GM20431 (cell line): ENCODE results near the gene CUL9.

Experiments used
- in situ Hi-C: fragments of 300-500 bp; cut with MseI, MboI; formaldehyde crosslinking; loops from one replicate; pipeline ENCODE4 v1.15.0; 2020; ENCODE audit warnings: low sequenced_read_pairs; ENCODE audit not compliant: unreplicated experiment

The CUL9 gene

GRCh38 chr6:43248791-43249190, 66.8 kb downstream of the CUL9 start:
- in situ Hi-C loops: no loop called here

GRCh38 chr6:43250992-43251373, 69.0 kb downstream of the CUL9 start:
- in situ Hi-C loops: no loop called here

GRCh38 chr6:43253401-43253800, 71.4 kb downstream of the CUL9 start:
- in situ Hi-C loops: no loop called here

- in situ Hi-C loops: no loop called here
These were observed 72.3 kb downstream of the CUL9 start for GRCh38 chr6:43254138-43254817.

- in situ Hi-C loops: no loop called here
These were observed 72.8 kb downstream of the CUL9 start for GRCh38 chr6:43254846-43255245.

GRCh38 chr6:43255408-43256054, 73.5 kb downstream of the CUL9 start:
- in situ Hi-C loops: no loop called here

GRCh38 chr6:43256670-43257366, 74.8 kb downstream of the CUL9 start:
- in situ Hi-C loops: no loop called here

GRCh38 chr6:43257367-43258145, 75.6 kb downstream of the CUL9 start:
- in situ Hi-C loops: no loop called here

GRCh38 chr6:43258180-43258579, 76.2 kb downstream of the CUL9 start:
- in situ Hi-C loops: no loop called here

- in situ Hi-C loops: no loop called here
These were observed 77.1 kb downstream of the CUL9 start for GRCh38 chr6:43258807-43259686.

GRCh38 chr6:43260791-43261190, 78.8 kb downstream of the CUL9 start:
- in situ Hi-C loops: loop anchor here (10.0 kb wide), 1 partner anchor 144 kb away; no protein-coding TSS in a partner anchor

GRCh38 chr6:43261198-43261597, 79.2 kb downstream of the CUL9 start:
- in situ Hi-C loops: loop anchor here (10.0 kb wide), 1 partner anchor 144 kb away; no protein-coding TSS in a partner anchor

- in situ Hi-C loops: loop anchor here (10.0 kb wide), 1 partner anchor 143 kb away; no protein-coding TSS in a partner anchor
These were observed 80.2 kb downstream of the CUL9 start for GRCh38 chr6:43262000-43262779.

GRCh38 chr6:43262780-43263313, 80.9 kb downstream of the CUL9 start:
- in situ Hi-C loops: loop anchor here (10.0 kb wide), 1 partner anchor 142 kb away; no protein-coding TSS in a partner anchor

- in situ Hi-C loops: loop anchor here (10.0 kb wide), 1 partner anchor 141 kb away; no protein-coding TSS in a partner anchor
These were observed 81.5 kb downstream of the CUL9 start for GRCh38 chr6:43263314-43264178.

GRCh38 chr6:43264599-43265145, 82.7 kb downstream of the CUL9 start:
- in situ Hi-C loops: loop anchor here (10.0 kb wide), 1 partner anchor 140 kb away; no protein-coding TSS in a partner anchor

- in situ Hi-C loops: loop anchor here (10.0 kb wide), 1 partner anchor 139 kb away; no protein-coding TSS in a partner anchor
These were observed 83.6 kb downstream of the CUL9 start for GRCh38 chr6:43265564-43265963.
